GM18517 (cell line): Measurements from ENCODE around the gene ADGRG7.

ENCODE experiments used
- ATAC-seq: cut with Tn5 transposase; IDR thresholded peaks from one replicate; pipeline ENCODE4 v1.9.1; 2021; ENCODE audit warnings: mild to moderate bottlenecking, moderate library complexity; ENCODE audit not compliant: unreplicated experiment

ADGRG7 gene

DNA sequence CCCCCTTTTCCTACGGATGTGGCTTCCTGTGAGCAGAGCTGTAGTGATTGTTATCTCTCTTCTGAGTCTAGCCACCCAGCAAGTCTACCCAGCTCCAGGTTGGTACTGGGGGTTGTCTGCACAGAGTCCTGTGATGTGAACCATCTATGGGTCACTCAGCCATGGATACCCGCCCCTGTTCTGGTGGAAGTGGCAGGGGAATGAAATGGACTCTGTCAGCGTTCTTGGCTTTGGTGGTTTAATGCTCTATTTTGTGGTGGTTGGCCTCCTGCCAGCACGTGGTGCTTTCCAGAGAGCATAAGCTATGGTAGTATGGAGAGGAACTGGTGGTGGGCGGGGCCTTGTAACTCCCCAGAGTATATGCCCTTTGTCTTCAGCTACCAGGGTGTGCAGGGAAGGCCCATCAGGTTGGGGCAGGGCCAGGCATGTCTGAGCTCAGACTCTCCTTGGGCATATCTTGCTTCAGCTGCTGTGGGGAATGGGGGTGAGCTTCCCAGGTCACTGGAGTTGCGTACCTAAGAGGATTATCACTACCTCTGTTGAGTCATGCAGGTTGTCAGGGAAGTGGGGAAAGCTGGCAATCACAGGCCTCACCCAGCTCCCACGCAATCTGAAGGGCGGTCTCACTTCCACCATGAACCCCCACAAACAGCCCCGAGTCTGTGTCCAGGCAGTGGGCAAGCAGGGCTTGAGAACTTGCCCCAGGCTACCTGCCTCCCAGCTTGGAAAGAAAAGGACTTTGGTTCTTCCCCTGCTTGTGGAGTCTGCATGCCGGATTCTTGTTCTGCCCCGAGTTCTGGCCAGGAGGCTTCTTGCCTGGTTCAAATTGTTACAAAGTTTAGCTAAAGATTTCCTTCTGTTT, 9.0 kb upstream of the ADGRG7 start:
- ATAC-seq: no peak

DNA sequence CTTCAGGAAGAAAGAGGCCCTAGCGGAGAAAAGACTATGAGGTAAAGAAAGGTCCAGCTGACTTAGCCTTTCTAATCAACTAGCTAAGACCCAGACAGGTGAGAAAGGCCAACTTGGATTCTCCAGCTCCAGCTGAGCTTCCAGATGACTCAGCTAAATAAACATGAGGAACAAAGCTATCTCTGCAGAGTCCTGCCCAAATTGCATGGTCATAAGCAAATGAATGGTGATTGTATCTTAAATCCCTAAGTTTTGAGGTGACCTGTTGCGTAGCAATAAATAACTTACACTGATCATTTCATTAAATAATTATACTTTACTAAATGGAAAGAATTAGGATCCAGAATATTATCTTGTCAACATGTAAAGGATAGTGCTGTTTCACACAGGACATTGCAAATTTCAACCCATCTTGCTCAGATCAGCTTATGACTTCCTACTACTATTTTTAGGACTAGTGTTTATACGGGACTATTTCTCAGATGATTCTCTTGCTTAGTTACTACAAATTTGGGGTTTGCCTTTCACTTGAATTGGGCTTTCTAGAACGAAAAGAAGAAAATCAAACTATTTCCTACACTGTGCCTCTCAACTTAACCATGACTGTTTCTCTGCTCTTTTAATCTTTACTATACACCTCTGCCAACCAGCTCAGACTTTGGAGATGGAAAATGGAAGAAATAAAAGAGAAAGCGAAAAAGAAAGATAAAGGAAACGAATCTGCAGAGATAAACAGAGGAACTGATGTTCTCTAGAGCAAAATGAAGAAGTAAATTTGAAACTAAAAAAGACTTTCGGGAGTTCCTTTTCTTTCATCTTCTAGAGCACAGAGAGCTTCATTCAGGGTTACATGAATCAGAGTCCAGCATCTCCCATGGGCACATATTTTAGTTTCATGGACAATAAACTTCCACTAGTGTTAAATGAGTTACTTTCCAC, 6.6 kb upstream of the ADGRG7 start:
- ATAC-seq: peak; percentile 35

DNA sequence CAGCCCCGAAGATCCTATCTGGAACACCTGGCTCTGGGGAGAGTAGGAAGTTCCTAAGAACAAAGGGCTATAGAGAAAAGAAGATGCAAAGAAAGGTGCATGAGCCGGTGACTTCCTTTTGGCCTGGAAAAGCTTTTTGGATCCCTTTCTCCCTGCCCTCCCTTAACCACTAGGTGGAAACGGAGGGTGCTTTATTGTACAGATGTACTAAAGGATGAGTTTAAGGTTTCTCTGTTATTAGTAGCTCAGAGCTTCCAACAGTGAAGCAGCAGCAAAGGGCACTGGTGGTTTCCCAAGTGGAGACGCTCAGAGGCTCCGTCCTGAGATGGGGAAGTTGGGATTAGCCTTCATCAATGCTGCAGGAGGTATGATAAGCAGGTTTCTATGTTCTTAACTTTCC, 5.9 kb upstream of the ADGRG7 start:
- peak; percentile 30 for ATAC-seq

DNA sequence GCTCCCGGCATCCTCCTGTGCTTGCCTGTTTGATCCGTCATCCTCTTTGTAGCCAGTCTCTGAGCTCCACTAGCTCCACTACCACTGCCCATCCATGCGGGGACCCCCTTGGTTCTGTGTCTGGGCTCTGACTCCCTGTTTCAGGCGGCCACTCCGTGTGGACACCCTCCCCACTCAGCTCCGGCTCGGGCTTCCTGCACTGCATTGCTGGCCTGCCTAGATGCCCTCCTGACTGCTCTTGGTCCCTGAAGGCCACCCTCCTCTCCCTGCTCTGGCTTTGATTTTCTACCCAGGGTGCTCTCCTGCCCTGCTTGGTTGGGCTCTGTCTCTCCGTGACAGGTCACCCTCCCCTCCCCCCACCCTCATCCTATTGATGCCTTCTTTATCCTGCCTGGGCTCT, 4.0 kb upstream of the ADGRG7 start:
- ATAC-seq: no peak

DNA sequence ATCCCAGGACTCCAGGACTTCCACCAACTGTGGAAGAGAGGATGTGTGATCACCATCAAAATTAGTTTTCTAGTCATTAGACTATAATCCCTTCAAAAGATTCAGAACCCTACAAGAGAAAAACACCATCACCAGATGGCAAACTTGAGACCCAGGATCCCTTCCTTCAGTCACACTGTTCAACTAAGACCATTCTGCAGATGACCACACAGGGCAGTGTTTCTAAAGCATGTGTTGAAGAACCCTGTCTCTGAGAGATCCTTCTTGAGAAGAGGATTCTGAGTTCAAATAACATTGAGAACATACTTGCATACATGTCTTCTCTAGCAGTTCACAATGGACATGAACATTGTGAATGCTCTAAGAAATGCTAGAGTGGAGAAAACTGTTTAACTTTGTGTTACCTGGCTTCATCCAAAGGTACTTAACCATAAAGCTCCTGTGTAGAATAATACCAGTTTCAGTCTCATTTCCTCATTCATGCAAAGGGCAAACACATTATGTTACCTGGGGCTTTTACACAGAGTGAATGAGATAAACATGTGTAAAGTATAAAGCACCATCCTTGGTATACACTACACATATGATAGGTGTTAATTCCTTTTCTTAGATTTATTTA, 2.4 kb upstream of the ADGRG7 start:
- peak; percentile 88 for ATAC-seq

DNA sequence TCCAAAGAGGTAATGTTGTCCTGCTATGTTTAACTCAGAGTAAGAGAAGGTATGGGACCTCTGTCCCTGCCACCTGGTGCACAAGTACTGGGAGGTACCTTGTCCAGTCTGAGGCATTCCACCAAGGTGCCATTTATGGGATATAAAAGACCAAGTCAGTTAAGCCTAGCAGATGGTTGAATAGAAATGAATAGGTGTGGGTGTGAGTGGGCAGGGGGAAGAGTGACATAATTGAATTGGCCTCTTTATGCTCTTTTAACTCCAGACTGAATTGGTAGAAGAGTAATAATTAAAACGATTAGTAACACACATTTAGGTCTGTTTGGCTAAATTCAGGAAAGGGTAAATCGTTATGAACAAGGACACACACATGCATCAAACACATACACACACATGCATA, 562 bp downstream of the ADGRG7 start:
- ATAC-seq: no peak

DNA sequence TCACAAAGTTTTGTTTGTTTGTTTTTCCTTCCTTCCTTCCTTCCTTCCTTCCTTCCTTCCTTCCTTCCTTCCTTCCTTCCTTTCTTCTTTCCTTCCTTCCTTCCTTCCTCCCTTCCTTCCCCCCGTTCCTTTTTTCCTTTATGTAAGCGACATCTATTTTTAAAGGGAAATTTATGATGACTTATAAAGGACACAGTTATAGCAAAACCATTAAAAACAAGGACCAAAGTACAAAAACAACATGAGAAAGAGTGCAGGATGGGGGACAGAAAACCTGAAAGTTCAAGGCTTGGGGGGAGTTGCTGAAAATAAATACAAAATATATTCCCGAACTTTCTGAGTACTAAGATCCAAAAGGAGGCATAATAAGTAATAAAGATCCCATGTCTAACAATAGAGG, 1.8 kb downstream of the ADGRG7 start:
- no peak for ATAC-seq

DNA sequence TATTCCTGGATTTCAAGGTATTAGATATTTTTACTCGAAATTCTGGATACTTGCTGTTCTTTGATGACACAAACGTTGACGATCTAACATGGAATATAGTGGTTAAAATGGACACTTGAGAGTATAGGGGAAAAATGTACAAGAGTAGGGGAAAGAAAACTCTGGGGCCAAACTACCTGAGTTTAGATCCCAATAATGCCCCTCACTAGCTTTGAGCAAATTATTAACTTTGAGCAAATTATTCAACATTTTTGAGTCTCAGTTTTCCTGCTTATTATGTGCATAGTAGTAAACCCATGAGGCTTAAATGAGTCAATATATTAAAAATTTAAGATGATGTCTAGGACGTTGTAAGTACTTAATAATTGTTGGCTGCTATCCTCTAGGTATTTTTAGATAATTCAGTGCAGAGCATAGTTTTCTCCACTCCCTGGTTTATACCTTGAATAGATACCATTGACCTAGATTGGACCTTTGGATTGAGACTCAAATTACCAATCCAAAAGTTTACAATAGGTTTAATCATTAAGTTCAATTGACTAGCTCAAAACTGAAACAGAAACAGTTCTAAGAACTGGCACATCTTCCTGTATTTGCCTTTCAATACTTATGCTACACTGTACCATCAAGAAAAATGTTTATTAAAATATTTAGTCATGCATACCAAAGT, 4.5 kb downstream of the ADGRG7 start:
- peak; percentile 74 for ATAC-seq

DNA sequence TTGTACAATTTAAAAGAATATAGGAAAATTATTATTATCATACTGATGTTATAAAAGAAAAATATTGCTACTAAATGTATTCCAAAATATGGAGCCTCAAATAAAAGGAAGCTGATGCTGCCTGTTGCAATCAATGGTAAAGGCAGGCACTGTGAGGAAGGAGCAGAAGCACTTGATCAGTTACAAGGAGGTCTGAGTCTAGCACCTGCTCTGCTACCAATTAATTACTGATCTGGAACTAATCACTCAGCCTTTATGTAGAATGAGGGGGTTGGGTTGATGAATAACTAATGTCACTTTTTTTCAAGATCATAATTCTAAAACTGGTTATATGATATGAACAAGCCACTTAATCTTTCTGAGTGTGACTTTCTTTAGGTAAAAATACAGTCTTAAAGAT, 5.5 kb downstream of the ADGRG7 start:
- ATAC-seq: peak; percentile 54

DNA sequence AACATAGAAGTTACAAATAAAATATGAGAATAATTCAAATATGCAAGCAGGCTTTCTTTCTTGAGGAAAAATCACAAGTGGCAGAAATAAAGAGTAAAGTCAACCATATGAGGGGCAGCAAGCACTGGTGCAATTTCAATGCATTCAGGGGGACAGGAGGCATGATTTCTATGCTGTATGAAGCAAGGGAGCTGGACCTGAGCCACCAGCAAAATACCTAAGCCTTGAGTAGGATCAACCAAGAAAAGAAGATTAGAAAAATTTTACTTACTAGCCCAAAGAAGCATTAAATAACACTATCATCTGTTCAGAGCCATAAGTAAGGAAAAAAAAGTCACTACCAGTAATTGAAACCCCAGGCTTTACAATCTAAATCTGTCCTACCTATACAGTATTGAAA, 6.3 kb downstream of the ADGRG7 start:
- ATAC-seq: no peak

DNA sequence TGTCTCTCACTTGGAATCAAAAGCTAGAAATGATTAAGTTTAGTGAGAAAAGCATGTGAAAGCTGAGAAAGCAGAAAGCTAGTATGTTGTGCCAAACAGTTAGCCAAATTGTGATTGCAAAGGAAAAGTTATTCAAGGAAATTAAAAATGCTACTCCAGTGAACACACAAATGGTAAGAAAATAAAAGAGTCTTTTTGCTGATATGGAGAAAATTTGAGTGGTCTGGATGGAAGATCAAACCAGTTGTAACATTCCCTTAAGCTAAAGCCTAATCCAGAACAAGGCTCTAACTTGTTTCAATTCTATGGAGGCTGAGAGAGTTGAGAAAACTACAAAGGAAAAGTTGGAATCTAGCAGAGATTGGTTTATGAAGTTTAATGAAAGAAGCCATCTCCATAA, 11.8 kb downstream of the ADGRG7 start:
- no peak for ATAC-seq

DNA sequence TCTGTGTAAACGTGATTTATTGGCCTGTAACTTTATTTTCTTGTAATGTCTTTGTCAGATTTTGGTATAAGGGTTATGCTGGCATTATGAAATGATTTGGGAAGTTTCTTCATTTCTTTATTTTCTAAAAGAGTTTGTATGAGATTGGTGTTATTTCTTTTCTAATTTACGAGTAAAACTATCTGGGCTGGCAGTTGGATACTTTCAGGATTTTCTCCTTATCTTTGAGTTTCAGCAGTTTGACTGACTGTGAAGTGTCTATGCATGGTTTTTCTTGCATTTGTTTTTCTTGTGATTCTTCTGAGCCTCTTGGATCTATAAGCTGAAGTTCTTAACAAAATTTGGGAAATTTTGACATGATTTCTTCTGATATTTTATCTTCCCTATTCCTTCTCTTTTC, 18.1 kb downstream of the ADGRG7 start:
- ATAC-seq: no peak

DNA sequence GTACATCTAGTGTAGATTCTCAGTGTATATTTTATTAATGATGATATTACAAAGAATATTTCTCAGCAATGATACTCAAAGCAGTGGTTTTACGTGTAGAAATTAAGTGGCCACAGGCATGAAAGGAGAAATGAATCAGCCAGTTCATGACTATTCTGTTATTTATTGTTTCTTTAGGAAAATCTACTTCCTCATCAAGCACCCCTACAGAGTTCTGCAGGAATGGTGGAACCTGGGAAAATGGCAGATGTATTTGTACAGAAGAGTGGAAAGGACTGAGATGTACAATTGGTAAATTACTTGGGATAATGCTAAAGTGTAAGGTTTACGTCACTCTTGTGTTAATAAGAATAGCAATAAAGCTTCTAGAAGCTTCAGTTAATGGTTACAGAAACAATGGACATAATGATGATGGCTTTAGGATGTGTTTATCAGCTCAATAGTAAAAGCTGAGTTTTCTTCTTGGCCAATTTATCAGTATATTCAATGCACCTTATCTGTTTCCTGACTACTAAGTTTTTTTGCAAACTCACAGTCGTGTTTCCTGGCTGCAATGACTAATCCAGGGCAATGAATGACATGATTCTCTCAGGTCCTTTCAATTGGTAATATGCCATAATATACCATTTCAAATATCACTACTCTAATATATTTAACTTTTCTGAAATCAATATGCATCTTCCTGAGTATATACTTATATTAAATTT, 20.2 kb downstream of the ADGRG7 start:
- ATAC-seq: no peak

DNA sequence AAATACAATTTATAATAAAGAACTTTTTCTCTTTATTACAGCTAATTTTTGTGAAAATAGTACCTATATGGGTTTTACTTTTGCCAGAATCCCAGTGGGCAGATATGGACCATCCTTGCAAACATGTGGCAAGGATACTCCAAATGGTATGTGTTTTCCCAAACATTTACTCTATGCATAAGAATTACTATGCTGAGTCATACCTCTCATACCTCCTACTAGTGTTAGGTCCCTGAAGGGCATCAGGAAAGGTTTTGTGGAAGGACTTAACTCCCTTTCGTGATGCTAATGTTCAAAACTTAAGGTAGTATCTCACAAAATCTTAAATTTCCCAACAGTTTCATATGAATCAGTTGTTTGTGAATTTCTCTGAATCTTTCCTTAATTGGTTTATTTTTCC, 21.3 kb downstream of the ADGRG7 start:
- ATAC-seq: no peak

DNA sequence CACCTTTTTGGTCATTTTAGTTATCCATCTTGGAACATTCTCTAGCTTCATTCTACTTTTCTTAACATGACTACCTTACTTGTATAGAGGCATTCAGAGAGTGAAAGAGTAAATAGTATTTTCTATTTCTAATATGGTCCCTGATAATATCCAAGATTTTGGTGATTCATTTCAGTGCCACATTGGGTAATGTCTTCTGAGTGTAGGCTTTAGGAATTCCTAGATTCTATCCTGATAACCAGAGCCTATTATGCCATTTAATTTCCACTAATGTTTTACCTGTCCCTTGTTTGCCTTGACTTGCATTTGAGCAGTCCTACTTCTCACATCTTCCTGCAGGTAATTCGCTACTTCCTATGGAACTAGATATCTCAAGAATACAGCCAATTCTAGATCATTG, 21.8 kb downstream of the ADGRG7 start:
- no peak for ATAC-seq

DNA sequence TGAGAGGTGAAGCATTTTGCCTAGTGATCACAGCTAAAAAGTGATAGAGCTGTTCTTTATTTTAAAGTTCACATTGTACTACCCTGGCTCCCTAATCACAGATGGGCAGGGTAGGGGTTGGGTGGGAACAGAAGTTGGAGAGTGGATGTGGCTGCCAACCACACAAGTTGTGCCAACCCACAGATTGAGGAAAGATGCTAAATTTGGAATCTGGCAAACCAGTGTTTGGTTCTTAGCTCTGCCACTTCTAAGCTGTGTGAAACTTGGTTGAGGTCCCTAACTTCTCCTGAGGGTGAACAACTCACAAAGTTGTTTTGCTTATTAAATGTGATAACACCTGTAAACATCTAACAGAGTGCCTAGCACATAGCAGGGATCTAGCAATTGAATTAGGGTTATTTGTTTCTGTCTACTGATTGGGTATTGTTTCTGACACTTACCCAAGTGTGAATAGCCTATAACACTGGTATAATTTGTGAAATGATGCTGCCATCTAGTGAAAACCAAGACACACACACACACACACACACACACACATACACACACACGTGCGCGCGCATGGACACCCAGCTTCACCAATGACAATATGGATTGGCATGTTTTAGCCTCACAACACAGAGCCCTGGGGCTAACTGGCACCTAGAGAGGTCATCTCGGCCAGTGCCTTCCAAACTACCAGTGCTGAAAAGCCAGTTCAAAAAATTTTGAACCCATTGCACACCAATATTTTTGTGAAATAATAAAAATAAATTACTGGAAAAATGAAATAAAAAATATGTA, 25.3 kb downstream of the ADGRG7 start:
- ATAC-seq: peak; percentile 53

DNA sequence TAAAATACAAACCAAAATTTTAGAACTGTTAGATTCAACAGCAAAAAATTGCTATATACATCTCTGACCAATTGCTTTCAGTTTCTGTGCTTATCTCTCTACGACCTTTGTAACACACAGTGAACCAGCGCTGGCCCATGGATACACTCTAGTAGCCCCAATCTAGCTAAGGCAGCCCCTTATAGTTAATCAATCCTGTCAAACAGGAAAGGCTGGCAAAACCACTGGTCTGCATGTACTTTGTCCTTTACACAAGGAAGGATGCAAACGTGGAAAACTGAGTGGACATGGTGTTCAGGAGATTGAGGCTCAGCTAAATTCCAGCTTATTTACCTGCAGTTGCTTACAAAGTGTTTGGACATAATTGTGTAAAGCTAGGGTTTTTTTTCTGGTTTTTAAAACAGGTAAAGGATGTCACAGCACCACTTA, 25.9 kb downstream of the ADGRG7 start:
- no peak for ATAC-seq

DNA sequence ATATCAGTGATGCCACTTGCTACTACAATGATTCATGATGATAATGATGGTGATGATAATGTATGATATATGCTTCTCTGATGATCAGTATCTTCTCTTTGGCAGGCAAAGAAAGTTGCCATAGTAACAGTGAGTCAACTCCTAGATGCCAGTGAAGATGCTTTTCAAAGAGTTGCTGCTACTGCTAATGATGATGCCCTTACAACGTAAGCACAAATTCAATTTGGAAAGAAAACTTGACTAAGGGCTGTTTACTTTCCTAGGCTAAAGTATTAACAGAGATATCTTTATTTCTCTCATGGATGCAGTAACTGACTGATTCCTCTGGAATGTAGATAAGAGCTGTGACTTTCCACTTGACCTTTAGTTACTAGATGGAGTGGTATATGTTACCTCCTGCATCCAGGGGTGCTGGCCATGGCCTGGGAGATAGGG, 27.8 kb downstream of the ADGRG7 start:
- no peak for ATAC-seq

DNA sequence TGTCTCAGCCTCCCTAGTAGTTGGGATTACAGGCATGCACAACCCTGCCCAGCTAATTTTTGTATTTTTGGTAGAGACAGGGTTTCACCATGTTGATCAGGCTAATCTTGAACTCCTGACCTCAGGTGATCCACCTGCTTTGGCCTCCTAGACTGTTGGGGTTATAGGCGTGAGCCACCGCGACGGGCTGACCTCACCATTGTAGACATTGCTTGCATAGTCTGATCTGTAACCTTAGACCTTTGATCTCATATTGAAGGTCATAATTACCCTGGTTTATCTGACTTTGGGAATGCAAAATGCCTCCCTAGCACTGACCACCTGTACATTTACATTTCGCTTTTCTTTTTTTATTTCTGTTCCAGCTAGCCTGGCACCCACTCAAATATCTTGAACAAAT, 31.2 kb downstream of the ADGRG7 start:
- no peak for ATAC-seq
